ENCODE measurements around the gene FOSL1. TPM values are rescaled to one million over a fixed set of nuclear protein-coding genes. Genes with fewer than 3 reads are reported as not detected.
A peak's percentile ranks its signal among the peaks of the same experiment; 100 is the strongest.

FOSL1 gene
- total RNA-seq, 4 donors from 2014 or later: 3.2 to 47.2 (median 8.7) TPM; not detected in 1

DNA sequence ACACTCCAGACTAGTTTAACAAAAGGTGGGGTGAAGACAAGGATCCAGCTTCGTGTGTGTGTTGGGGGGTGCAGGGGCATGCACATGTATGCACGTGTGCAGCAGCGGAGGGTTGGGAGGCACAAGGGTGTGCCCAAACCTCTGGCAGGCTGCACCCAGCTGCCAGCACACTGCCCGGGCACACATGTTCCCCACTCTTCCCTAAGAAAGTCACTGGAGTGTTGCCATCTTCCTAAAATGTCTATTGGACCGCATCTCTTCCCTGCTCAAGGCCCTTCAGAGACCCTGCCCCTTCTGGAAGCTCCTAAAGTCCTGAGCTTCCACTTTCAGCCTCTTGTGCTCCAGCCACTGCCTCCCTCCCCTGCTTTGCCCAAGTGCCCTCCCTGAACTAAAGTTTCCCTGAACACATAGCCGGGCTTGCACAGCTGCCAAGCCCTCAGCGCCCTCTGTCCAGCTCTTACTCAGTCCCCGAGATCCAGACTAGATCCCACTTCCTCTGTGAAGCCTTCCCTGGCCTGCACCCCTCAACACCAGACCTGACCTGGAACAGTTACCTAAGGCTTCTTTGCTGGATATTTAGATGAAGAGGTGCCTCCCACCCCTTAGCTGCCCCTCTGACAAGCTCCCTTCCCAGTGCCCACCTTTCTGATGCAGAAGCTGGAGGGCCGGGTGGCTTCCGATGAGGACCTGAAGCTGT is 48.2 kb downstream of the FOSL1 start:
- TF ChIP-seq POLR2A (IDR thresholded peaks at IDR 0.05; ENCODE audit: low read depth): no peak
- TF ChIP-seq, protein P1, sequence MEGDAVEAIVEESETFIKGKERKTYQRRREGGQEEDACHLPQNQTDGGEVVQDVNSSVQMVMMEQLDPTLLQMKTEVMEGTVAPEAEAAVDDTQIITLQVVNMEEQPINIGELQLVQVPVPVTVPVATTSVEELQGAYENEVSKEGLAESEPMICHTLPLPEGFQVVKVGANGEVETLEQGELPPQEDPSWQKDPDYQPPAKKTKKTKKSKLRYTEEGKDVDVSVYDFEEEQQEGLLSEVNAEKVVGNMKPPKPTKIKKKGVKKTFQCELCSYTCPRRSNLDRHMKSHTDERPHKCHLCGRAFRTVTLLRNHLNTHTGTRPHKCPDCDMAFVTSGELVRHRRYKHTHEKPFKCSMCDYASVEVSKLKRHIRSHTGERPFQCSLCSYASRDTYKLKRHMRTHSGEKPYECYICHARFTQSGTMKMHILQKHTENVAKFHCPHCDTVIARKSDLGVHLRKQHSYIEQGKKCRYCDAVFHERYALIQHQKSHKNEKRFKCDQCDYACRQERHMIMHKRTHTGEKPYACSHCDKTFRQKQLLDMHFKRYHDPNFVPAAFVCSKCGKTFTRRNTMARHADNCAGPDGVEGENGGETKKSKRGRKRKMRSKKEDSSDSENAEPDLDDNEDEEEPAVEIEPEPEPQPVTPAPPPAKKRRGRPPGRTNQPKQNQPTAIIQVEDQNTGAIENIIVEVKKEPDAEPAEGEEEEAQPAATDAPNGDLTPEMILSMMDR (IDR thresholded peaks at IDR 0.05): no peak
- TF ChIP-seq EP300 (IDR thresholded peaks at IDR 0.05): no peak
- no peak for TF ChIP-seq POLR2AphosphoS5 (IDR thresholded peaks at IDR 0.05)
- intact Hi-C loops (cut with DNase I): no loop called here
- Histone ChIP-seq H3K27ac (replicated peaks in 1 of 4) (no peak overlapping the region), H3K9me3 (peaks cover 0 to 9% (median 3%) of the 10 kb centered on the region in 4 donors), H3K4me3 (no peak overlapping the region), H3K4me1 (peaks cover 21 to 49% (median 38%) of the 10 kb centered on the region in 4 donors), H3K27me3 (no peaks in the 10 kb centered on the region), H3K36me3 (peaks cover 22 to 65% (median 60%) of the 10 kb centered on the region in 4 donors)
- no peak for DNase-seq (ENCODE audit: extremely low spot score)
- WGBS: 79% methylated on average over 8 of the region's 10 CpGs

DNA sequence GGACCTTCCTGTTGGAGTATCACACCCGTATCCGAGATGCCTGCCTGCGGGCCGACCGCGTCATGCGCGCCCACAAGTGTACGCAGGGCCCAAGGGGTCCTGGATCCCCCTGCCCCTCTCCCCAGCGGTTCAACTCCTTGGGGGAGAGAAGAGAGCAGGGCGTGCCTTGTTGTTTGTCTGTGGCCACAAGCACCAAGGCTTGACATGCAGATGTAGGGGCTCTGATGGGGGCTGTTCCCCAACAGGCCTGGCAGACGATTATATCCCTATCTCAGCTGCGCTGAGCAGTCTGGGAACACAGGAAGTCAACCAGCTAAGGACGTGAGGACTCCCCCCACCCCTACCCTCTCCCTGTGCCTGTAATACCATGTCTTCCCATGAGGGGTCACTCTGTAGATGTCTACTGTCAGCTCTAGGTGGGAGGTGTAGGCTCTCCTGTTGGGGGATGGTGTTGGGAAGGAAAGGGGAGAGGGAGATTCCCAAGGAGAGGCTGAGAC is 49.1 kb downstream of the FOSL1 start:
- Histone ChIP-seq H3K4me1 (peaks cover 13 to 42% (median 31%) of the 10 kb centered on the region in 4 donors), H3K4me3 (no peak overlapping the region), H3K27ac (replicated peaks in 1 of 4) (no peak overlapping the region), H3K9me3 (peaks cover 0 to 9% (median 3%) of the 10 kb centered on the region in 4 donors), H3K36me3 (peaks cover 22 to 59% (median 58%) of the 10 kb centered on the region in 4 donors), H3K27me3 (no peaks in the 10 kb centered on the region)
- DNase-seq (ENCODE audit: extremely low spot score): no peak
- intact Hi-C loops (cut with DNase I): no loop called here
- TF ChIP-seq, protein P1 (IDR thresholded peaks at IDR 0.05): peak in 1 of 3 experiments; percentile 43
- peak in 1 of 2 donors; percentile 20 for TF ChIP-seq POLR2AphosphoS5 (IDR thresholded peaks at IDR 0.05)
- TF ChIP-seq EP300 (IDR thresholded peaks at IDR 0.05): no peak
- TF ChIP-seq POLR2A (IDR thresholded peaks at IDR 0.05; ENCODE audit: low read depth): no peak
- WGBS: 91% methylated on average over 13 of the region's 14 CpGs

DNA sequence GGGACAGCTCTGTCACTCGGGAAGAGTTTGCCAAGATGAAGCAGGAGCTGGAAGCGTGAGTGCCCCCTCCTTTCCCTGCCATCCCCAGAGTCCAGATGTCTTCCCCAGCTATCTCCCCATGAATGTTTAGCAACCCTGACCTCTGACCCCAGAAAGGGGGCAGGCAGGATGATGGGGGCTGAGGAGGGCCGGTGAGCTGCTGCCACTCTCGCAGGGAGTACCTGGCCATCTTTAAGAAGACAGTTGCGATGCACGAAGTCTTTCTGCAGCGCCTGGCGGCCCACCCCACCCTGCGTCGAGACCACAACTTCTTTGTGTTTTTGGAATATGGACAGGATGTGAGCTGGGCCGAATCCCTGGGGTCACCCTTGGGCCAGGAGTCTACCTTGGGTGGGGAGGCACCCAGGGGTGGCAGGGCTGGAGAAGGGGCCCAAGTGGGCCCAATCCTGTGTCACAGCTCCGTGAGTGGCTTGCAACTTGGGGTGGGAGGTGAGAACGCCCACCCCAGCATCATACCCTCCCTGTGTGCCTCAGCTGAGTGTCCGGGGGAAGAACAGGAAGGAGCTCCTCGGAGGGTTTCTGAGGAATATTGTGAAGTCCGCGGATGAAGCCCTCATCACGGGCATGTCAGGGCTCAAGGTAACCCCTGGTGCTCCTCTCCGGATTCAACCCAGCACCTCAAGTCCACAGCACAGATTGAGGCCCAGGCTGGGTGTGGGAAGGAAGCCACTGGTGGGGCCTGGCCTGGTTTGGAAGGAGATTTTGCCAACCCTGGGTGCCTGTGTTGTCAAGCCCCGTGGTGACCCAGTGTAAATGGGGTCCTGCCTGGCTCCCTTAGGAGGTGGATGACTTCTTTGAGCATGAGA is 49.7 kb downstream of the FOSL1 start:
- no peak for TF ChIP-seq POLR2A (IDR thresholded peaks at IDR 0.05; ENCODE audit: low read depth)
- no peak for TF ChIP-seq EP300 (IDR thresholded peaks at IDR 0.05)
- TF ChIP-seq, protein P1 (IDR thresholded peaks at IDR 0.05): no peak
- no peak for TF ChIP-seq POLR2AphosphoS5 (IDR thresholded peaks at IDR 0.05)
- H3K4me1 ChIP-seq: peaks cover 6 to 35% (median 24%) of the 10 kb centered on the region in 4 donors
- H3K27ac ChIP-seq (replicated peaks in 1 of 4): no peak overlapping the region
- 74% methylated on average over 18 of the region's 20 CpGs for whole genome bisulfite sequencing
- no peaks in the 10 kb centered on the region for H3K27me3 ChIP-seq
- peaks cover 0 to 9% (median 3%) of the 10 kb centered on the region in 4 donors for H3K9me3 ChIP-seq
- no peak for DNase-seq (ENCODE audit: extremely low spot score)
- intact Hi-C loops (cut with DNase I): no loop called here
- H3K36me3 ChIP-seq: peaks cover 17 to 52% (median 51%) of the 10 kb centered on the region in 4 donors
- H3K4me3 ChIP-seq: no peak overlapping the region

DNA sequence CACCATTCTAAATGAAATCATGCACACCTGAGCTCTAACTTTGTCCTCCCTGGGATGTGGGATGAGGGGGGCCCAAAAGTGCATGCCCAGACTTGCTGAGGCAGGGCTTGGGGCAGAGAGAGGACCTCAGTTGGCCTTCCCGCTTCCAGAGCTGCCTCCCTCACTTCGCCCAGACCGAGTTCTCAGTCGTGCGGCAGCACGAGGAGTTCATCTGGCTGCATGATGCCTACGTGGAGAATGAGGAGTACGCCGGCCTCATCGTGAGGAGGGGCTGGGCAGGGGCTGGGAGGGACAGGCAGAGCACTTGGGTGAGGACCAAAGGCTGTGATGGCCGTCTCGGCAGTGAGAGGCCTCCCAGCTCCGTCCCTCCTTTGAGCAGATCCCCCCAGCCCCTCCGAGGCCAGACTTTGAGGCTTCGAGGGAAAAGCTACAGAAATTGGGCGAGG is 50.4 kb downstream of the FOSL1 start:
- Histone ChIP-seq H3K27ac (replicated peaks in 1 of 4) (no peak overlapping the region), H3K27me3 (no peaks in the 10 kb centered on the region), H3K9me3 (peaks cover 0 to 9% (median 3%) of the 10 kb centered on the region in 4 donors), H3K4me1 (peaks cover 2 to 28% (median 18%) of the 10 kb centered on the region in 4 donors), H3K4me3 (no peak overlapping the region), H3K36me3 (peaks cover 10 to 46% (median 45%) of the 10 kb centered on the region in 4 donors)
- 53% methylated on average over 16 of the region's 16 CpGs for WGBS
- no peak for DNase-seq (ENCODE audit: extremely low spot score)
- TF ChIP-seq POLR2A (IDR thresholded peaks at IDR 0.05; ENCODE audit: low read depth): no peak
- TF ChIP-seq, protein P1 (IDR thresholded peaks at IDR 0.05): no peak
- TF ChIP-seq POLR2AphosphoS5 (IDR thresholded peaks at IDR 0.05): no peak
- TF ChIP-seq EP300 (IDR thresholded peaks at IDR 0.05): no peak
- intact Hi-C loops (cut with DNase I): no loop called here
